ENCODE results near the gene IL1RAPL2. TPM values are rescaled to one million over a fixed set of nuclear protein-coding genes. Genes with fewer than 3 reads are reported as not detected.
"Not testable (repeated sequence)": the region's sequence is repeated elsewhere in the genome, so short reads cannot be mapped to it uniquely, and the experiment has no call there.

Gene IL1RAPL2
- polyA plus RNA-seq, 1 donor from 2014 or later, result not detected

DNA sequence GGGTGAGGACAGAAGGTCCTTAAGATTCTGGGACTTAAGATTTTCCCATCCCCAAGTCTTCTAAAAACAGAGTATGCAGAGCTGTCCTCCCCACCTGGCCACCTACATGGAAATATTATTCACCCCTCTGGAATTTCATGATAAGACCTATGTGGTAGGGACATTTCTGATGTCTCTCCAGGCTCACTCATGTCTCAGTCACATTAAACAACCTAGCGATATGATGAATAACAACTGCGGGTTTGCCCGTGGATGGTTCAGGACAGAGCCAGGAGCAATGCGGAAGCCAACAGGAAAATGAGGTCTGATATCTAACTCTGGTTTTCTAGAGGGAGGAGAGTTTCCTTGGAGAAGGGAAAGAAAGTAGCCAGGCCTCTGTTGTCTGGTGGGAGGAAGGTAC lies 607.1 kb downstream of the IL1RAPL2 start:
- Mint-ChIP-seq H3K4me3 (no peak overlapping the region), H3K27me3 (no peaks in the 10 kb centered on the region), H3K27ac (no peak overlapping the region), H3K9me3 (peaks cover 0 to 2% (median 2%) of the 10 kb centered on the region in 3 donors), H3K4me1 (no peaks in the 10 kb centered on the region), H3K36me3 (peaks cover 2% of the 10 kb centered on the region)

DNA sequence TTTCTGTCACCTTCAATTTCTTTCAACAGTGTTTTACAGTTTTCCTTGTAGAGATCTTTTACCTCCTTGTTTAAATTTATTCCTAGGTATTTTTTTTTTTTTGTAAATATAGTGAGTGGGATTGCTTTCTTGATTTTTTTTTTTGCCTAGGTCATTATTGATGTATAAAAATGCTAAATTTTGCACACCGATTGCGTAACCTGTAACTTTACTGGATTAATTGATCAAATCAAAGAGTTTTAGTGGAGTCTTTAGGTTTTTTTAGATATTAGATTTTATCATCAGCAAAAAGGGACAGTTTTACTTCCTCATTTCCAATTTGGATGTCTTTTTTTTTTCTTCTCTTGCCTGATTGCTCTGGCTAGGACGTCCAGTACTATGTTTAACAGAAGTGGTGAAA lies 613.6 kb downstream of the IL1RAPL2 start:
- H3K4me3 Mint-ChIP-seq, result no peak overlapping the region
- H3K27ac Mint-ChIP-seq, result no peak overlapping the region
- H3K9me3 Mint-ChIP-seq, result peaks cover 2 to 10% (median 6%) of the 10 kb centered on the region in 3 donors
- no peaks in the 10 kb centered on the region for H3K36me3 Mint-ChIP-seq
- H3K27me3 Mint-ChIP-seq, result no peaks in the 10 kb centered on the region
- H3K4me1 Mint-ChIP-seq, result no peaks in the 10 kb centered on the region

GRCh38 chrX:105189093-105189492 lies 623.1 kb downstream of the IL1RAPL2 start:
- Mint-ChIP-seq H3K4me3 (no peak overlapping the region), H3K4me1 (no peaks in the 10 kb centered on the region), H3K36me3 (no peaks in the 10 kb centered on the region), H3K27me3 (peaks cover 4% of the 10 kb centered on the region), H3K27ac (no peak overlapping the region), H3K9me3 (no peaks in the 10 kb centered on the region)

DNA sequence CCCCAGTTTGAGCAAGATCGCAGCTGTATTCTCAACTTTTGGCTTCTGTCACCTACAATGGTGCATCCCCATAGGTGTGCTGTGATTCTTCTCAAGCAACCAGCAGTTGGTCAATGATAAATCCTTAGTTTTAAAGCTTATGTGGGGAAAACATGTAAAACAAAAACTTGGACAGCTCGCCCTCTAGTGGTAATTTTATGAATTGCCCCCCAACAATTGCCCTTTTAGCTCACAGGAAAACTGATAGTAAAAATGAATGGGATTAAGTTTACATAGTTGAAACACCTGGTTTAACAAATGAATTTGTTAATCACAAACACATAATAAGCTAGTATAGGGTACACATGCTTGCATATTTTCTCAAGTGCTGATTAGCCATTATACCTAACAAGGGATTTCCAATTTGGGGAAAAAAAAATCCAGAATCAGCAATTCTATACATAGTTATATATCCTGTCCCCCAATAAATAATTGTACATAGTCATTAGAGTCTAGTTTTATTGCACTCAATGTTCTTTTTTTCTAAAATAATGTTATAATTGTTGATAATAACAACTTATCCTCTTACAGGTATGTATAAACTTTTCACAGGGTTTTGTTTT lies 624.4 kb downstream of the IL1RAPL2 start:
- H3K4me1 Mint-ChIP-seq, result no peaks in the 10 kb centered on the region
- no peak overlapping the region for H3K4me3 Mint-ChIP-seq
- H3K36me3 Mint-ChIP-seq, result no peaks in the 10 kb centered on the region
- no peaks in the 10 kb centered on the region for H3K9me3 Mint-ChIP-seq
- H3K27me3 Mint-ChIP-seq, result peaks cover 4% of the 10 kb centered on the region
- no peak overlapping the region for H3K27ac Mint-ChIP-seq

DNA sequence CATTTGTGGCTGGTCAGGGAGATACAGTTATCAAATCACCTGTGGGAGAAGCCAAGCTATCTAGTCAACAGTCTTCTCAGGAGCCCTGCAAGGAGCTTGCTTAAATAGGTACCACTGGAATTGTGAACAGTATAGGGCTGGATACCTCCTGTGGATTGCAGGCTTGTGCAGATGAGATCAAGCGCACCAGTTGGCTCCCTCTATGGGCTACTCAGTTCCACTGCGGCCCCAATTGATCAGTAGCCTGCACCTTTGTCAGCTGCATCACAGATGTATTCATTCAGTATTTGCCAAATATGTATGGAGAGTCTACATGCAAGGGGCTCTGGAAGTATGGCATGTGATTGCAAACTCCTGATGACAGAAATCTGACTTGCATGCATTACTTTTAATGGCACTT lies 625.9 kb downstream of the IL1RAPL2 start:
- H3K27ac Mint-ChIP-seq, result no peak overlapping the region
- H3K27me3 Mint-ChIP-seq, result peaks cover 4% of the 10 kb centered on the region
- no peaks in the 10 kb centered on the region for H3K4me1 Mint-ChIP-seq
- no peak overlapping the region for H3K4me3 Mint-ChIP-seq
- H3K9me3 Mint-ChIP-seq, result no peaks in the 10 kb centered on the region
- H3K36me3 Mint-ChIP-seq, result no peaks in the 10 kb centered on the region

- H3K36me3 Mint-ChIP-seq, result no peaks in the 10 kb centered on the region
- no peaks in the 10 kb centered on the region for H3K9me3 Mint-ChIP-seq
- no peak overlapping the region for H3K27ac Mint-ChIP-seq
- H3K27me3 Mint-ChIP-seq, result no peaks in the 10 kb centered on the region
- H3K4me3 Mint-ChIP-seq, result no peak overlapping the region
- H3K4me1 Mint-ChIP-seq, result no peaks in the 10 kb centered on the region
These were observed 643.4 kb downstream of the IL1RAPL2 start for GRCh38 chrX:105209406-105209805.

DNA sequence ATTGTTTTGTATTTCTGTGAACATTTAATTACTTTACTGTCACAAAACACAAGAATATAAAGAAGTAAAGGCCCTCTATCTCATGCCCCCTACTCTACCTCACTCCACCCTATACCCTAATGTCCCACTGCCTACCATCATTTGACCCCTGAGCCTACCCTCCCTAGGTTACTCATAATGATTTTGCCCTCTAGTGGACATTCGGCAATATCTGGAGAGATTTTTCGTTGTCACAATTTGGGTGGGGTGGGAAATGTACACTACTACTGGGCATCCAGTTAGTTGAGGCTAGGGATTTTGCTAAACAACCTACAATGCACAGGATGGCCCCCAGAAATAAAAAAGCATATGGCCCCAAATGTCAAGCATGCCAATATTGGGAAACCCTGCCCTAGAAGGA lies 644.3 kb downstream of the IL1RAPL2 start:
- no peak overlapping the region for H3K27ac Mint-ChIP-seq
- no peak overlapping the region for H3K4me3 Mint-ChIP-seq
- no peaks in the 10 kb centered on the region for H3K36me3 Mint-ChIP-seq
- H3K27me3 Mint-ChIP-seq, result no peaks in the 10 kb centered on the region
- no peaks in the 10 kb centered on the region for H3K4me1 Mint-ChIP-seq
- H3K9me3 Mint-ChIP-seq, result peaks cover 0 to 7% (median 0%) of the 10 kb centered on the region in 3 donors

GRCh38 chrX:105211066-105211575 lies 645.1 kb downstream of the IL1RAPL2 start:
- Mint-ChIP-seq H3K36me3 (no peaks in the 10 kb centered on the region), H3K27me3 (no peaks in the 10 kb centered on the region), H3K4me3 (no peak overlapping the region), H3K27ac (no peak overlapping the region), H3K4me1 (no peaks in the 10 kb centered on the region), H3K9me3 (peaks cover 0 to 8% (median 0%) of the 10 kb centered on the region in 3 donors)

DNA sequence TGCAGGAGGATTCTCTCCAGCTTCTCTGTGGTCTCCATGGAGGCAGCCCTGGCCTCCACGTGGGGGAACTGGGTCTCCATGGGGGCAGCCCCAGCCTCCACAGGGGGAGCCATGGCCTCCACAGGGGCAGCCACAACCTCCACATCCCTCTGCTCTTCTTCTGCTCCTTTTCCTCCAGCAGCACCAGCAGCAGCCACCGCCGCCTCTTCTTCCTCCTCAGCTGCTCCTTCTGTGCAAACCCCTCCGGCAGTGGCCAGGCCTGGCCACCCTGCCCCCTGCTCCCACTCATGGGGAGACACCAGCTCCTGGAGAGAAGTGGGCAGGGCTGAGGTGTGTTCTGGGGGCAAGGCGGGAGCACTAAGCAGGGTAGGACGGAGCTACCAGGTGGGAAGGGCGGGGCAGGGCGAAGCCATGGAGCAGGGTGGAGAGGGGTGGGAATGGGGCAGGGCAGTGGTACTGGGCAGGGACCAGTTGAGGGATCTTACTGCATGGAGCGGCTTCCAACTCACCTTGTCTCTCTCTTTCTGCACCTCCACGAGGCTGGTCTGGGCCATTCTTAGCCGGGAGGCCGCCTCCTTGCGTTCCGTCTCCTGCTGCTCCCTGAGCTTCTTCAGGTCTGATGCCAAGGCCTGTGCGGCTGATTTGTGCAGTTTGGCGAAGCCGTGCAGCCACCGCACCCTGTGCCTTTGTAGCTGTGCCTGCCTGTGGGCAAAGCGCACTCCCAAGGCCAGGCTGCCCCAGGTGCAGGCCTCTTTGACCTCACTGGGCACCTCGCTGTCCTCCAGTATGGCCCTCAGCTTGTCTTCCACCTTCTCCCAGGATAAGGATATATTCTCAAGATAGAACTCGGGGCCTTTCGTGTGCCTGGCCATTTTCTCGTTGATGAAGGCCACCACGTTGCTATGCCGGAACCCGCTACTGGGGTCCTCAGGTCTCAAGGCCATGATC lies 653.7 kb downstream of the IL1RAPL2 start:
- H3K27ac Mint-ChIP-seq, result peak overlapping the region in 1 of 3 donors; percentile 28
- H3K27me3 Mint-ChIP-seq, result no peaks in the 10 kb centered on the region
- H3K4me3 Mint-ChIP-seq, result no peak overlapping the region
- peaks cover 0 to 7% (median 3%) of the 10 kb centered on the region in 3 donors for H3K9me3 Mint-ChIP-seq
- peaks cover 0 to 1% (median 0%) of the 10 kb centered on the region in 3 donors for H3K4me1 Mint-ChIP-seq
- H3K36me3 Mint-ChIP-seq, result no peaks in the 10 kb centered on the region

DNA sequence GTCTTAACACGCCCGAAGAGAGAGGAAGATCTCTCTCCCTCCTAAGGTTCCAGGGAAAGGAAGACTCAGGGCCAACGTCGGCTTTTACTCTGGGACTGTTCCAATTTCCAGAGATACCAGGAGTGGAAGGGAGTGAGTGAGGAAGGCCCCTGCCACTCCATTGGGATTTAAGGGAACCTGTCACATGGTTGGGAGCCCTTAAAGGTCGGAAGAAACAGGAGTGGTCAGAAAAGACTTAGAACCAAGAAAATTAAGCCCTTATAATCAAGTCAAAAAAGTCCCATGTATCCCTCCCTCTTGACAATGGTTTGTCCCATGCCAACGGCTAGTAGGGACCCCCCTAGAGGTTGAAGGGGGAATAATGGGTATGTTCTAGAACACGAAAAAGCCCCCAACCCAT lies 654.6 kb downstream of the IL1RAPL2 start, which contains the start of gene TEX13A:
TEX13A (minus strand) TSS at position 59 of the 400 bp plus-strand sequence. CDS start 297 bp downstream, outside the sequence.
- H3K9me3 Mint-ChIP-seq, result peaks cover 0 to 3% (median 3%) of the 10 kb centered on the region in 3 donors
- no peak within 1 kb of the TSS for H3K4me3 Mint-ChIP-seq
- no peaks in the 10 kb centered on the region for H3K27me3 Mint-ChIP-seq
- H3K4me1 Mint-ChIP-seq, result peaks cover 0 to 1% (median 0%) of the 10 kb centered on the region in 3 donors
- no peak within 1 kb of the TSS for H3K27ac Mint-ChIP-seq
- no peaks in the 10 kb centered on the region for H3K36me3 Mint-ChIP-seq

DNA sequence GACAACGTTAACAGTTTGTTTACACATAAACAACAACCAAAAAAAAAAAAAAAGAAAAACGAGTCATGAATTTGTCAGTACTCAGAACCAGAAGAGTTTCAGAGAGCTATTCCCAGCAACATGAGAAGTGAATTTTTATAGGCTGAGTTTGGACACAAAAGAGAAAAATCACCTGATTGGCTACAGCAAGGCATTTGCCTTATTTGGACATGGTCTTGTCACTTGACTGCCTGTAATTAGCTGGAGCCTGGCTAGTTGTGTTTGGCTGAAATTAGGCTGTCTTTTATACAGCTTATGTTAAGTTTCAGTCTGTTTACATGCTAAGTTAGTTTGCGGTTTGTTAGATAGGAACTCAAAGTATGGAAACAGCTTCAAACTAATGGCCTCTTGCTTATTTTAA lies 655.4 kb downstream of the IL1RAPL2 start:
- Mint-ChIP-seq H3K27me3 (no peaks in the 10 kb centered on the region), H3K36me3 (no peaks in the 10 kb centered on the region), H3K27ac (no peak overlapping the region), H3K4me1 (peaks cover 0 to 1% (median 0%) of the 10 kb centered on the region in 3 donors), H3K9me3 (peaks cover 0 to 6% (median 0%) of the 10 kb centered on the region in 3 donors), H3K4me3 (no peak overlapping the region)

- H3K27me3 Mint-ChIP-seq, result no peaks in the 10 kb centered on the region
- H3K27ac Mint-ChIP-seq, result no peak overlapping the region
- peaks cover 0 to 6% (median 0%) of the 10 kb centered on the region in 3 donors for H3K9me3 Mint-ChIP-seq
- H3K4me3 Mint-ChIP-seq, result no peak overlapping the region
- H3K36me3 Mint-ChIP-seq, result no peaks in the 10 kb centered on the region
- H3K4me1 Mint-ChIP-seq, result no peaks in the 10 kb centered on the region
These were observed 660.5 kb downstream of the IL1RAPL2 start for GRCh38 chrX:105226499-105226898.

- no peaks in the 10 kb centered on the region for H3K27me3 Mint-ChIP-seq
- no peaks in the 10 kb centered on the region for H3K4me1 Mint-ChIP-seq
- no peak overlapping the region for H3K27ac Mint-ChIP-seq
- H3K9me3 Mint-ChIP-seq, result peaks cover 0 to 3% (median 0%) of the 10 kb centered on the region in 3 donors
- no peaks in the 10 kb centered on the region for H3K36me3 Mint-ChIP-seq
- no peak overlapping the region for H3K4me3 Mint-ChIP-seq
These were observed 662.6 kb downstream of the IL1RAPL2 start for GRCh38 chrX:105228602-105229001.

DNA sequence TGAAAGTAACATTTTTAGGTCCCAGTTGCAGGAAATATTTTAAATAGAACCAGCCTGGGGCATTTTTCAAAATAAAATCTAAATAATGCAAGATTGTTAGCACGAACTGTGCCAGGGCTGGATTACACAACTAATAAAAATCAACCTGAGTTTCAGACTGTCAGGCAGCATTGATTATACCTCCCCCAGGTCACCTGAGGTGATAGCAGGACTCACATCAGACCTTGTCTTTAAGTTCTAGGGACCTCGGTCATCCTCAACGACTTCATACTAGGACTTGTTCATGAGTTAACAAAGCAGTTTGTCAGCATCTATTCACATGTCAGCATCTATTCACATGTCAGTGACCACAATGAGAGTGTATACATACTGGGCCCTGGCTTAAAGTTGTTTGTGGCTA lies 663.1 kb downstream of the IL1RAPL2 start:
- no peak overlapping the region for H3K27ac Mint-ChIP-seq
- H3K36me3 Mint-ChIP-seq, result no peaks in the 10 kb centered on the region
- no peak overlapping the region for H3K4me3 Mint-ChIP-seq
- H3K9me3 Mint-ChIP-seq, result peaks cover 0 to 3% (median 0%) of the 10 kb centered on the region in 3 donors
- H3K27me3 Mint-ChIP-seq, result no peaks in the 10 kb centered on the region
- H3K4me1 Mint-ChIP-seq, result no peaks in the 10 kb centered on the region

DNA sequence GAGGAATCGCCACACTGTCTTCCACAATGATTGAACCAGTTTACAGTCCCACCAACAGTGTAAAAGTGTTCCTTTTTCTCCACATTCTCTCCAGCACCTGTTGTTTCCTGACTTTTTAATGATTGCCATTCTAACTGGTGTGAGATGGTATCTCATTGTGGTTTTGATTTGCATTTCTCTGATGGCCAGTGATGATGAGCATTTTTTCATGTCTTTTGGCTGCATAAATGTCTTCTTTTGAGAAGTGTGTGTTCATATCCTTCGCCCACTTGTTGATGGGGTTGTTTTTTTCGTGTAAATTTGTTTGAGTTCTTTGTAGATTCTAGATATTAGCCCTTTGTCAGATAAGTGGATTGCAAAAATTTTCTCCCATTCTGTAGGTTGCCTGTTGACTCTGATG lies 671.4 kb downstream of the IL1RAPL2 start:
- H3K36me3 Mint-ChIP-seq, H3K27ac Mint-ChIP-seq, H3K4me3 Mint-ChIP-seq, H3K9me3 Mint-ChIP-seq, H3K27me3 Mint-ChIP-seq, H3K4me1 Mint-ChIP-seq: not testable (repeated sequence)

Measured in IgD-negative memory B cell (primary cell).